HepG2 (cell line): ENCODE results near the gene MMP10. TPM values are rescaled to one million over a fixed set of nuclear protein-coding genes. Genes with fewer than 3 reads are reported as not detected.

Experiments
- ATAC-seq: fragments of 200-7000 bp; cut with Tn5 transposase; 3 replicates; pipeline ENCODE4 v1.9.1; 2020; ENCODE audit warnings: mild to moderate bottlenecking, moderate library complexity
- BruUV-seq: library from RNA; stranded (reverse); fragments of 400-500 nt; replicated peaks from 2 replicates; lab custom pipeline; 2021; lab: Mats Ljungman, UMichigan
- CTCF ChIA-PET: fragments of 300-600 bp; formaldehyde crosslinking; extraction: SDS; loops from one replicate; lab custom pipeline; 2021; ENCODE audit warnings: low total read pairs, inconsistent platforms, low intra/inter-chr PET ratio; lab: Yijun Ruan, JAX
- POLR2A ChIA-PET: fragments of 350-600 bp; sonication (Branson Sonifier 250); formaldehyde crosslinking; loops from one replicate; lab custom pipeline; 2020; ENCODE audit warnings: antibody characterized with exemption, inconsistent platforms; lab: Yijun Ruan, JAX
- DNase-seq: peaks from one replicate; pipeline ENCODE4 v3.0.0-alpha.2; 2015; ENCODE audit warnings: low spot score
- FAIRE-seq: peaks from 3 replicates; lab custom pipeline; 2011; peaks lifted over from hg19 to GRCh38; lab: Jason Lieb, UNC
- H2AFZ ChIP-seq: one replicate; pipeline ENCODE4 v1.6.1; 2011; ENCODE audit warnings: low read length, inconsistent platforms
- H3K27ac ChIP-seq: fragments of 300-600 bp; 3 replicates; pipeline ENCODE4 v1.8.0; 2011; ENCODE audit warnings: mixed run types, mild to moderate bottlenecking, mixed read lengths, low read length, inconsistent platforms; ENCODE audit not compliant: insufficient read depth; ENCODE audit errors: extremely low read length
- H3K27me3 ChIP-seq, 2 experiments: fragments of 200-600 bp in 1 of 2; 2 replicates in 1 of 2; 3 replicates in 1 of 2; pipeline versions ENCODE4 v1.6.0 to v1.8.0; 2011; ENCODE audit warnings: low read length in 2 of 2, mild to moderate bottlenecking in 2 of 2, moderate library complexity in 2 of 2, inconsistent platforms in 1 of 2; ENCODE audit not compliant: insufficient read depth in 2 of 2, control insufficient read depth in 1 of 2
- H3K36me3 ChIP-seq, 2 experiments: fragments of 200-600 bp in 1 of 2; replicated peaks in 1 of 2; 2 replicates in 1 of 2; 3 replicates in 1 of 2; pipeline versions ENCODE4 v1.5.1 to v1.8.0; 2011; ENCODE audit warnings: low read length in 2 of 2, inconsistent platforms in 1 of 2; ENCODE audit not compliant: insufficient read depth in 2 of 2, control insufficient read depth in 1 of 2
- H3K4me1 ChIP-seq: 2 replicates; pipeline ENCODE4 v1.5.1; 2012; ENCODE audit warnings: low read length, inconsistent platforms; ENCODE audit not compliant: insufficient read depth
- H3K4me2 ChIP-seq: 2 replicates; pipeline ENCODE4 v1.6.0; 2011; ENCODE audit warnings: low read depth, low read length, inconsistent platforms
- H3K4me3 ChIP-seq, 3 experiments: fragments of 200-600 bp in 1 of 3; sonication (generic), shearing (Covaris generic) in 1 of 3; replicated peaks in 1 of 3; 2 replicates each; pipeline ENCODE4 v1.5.1; 2011 to 2016; ENCODE audit warnings: low read length in 3 of 3, inconsistent platforms in 2 of 3, low read depth in 2 of 3, mild to moderate bottlenecking in 2 of 3, control low read depth in 1 of 3, mixed read lengths in 1 of 3; ENCODE audit not compliant: insufficient read depth in 1 of 3
- H3K79me2 ChIP-seq: one replicate; pipeline ENCODE4 v1.6.1; 2011; ENCODE audit warnings: low read length, inconsistent platforms; ENCODE audit not compliant: insufficient read depth
- H3K9ac ChIP-seq: 2 replicates; pipeline ENCODE4 v1.6.0; 2011; ENCODE audit warnings: mild to moderate bottlenecking, low read depth, low read length, inconsistent platforms; ENCODE audit not compliant: insufficient read depth
- H3K9me3 ChIP-seq: 2 replicates; pipeline ENCODE4 v1.5.1; 2012; ENCODE audit warnings: mild to moderate bottlenecking, low read length
- H4K20me1 ChIP-seq: 2 replicates; pipeline ENCODE4 v1.6.0; 2011; ENCODE audit warnings: inconsistent platforms, mild to moderate bottlenecking, low read length, moderate library complexity; ENCODE audit not compliant: insufficient read depth
- CREB3 ChIP-seq: sonication (generic); formaldehyde crosslinking; IDR thresholded peaks from 2 replicates; pipeline ENCODE4 v1.5.0; 2020; ENCODE audit warnings: missing genetic modification reagents
- KDM6A ChIP-seq: IDR thresholded peaks from 2 replicates; pipeline ENCODE4 v1.6.1; 2016; ENCODE audit warnings: low read depth
- KLF15 ChIP-seq: sonication (generic); formaldehyde crosslinking; IDR thresholded peaks from 2 replicates; pipeline ENCODE4 v1.8.1; 2023; ENCODE audit warnings: borderline replicate concordance, mild to moderate bottlenecking, inconsistent platforms, missing genetic modification reagents, mixed read lengths
- PPARG ChIP-seq: conservative IDR thresholded peaks from 2 replicates; pipeline ENCODE4 v1.6.1; 2016; ENCODE audit warnings: missing biosample characterization, missing genetic modification reagents
- PRPF4 ChIP-seq: fragments of 200-400 bp; formaldehyde crosslinking; IDR thresholded peaks from 2 replicates; pipeline ENCODE4 v1.6.1; 2016; ENCODE audit warnings: low read length, low read depth; ENCODE audit not compliant: poor library complexity, severe bottlenecking
- SALL2 ChIP-seq: sonication (generic); formaldehyde crosslinking; IDR thresholded peaks from 2 replicates; pipeline ENCODE4 v1.8.1; 2023; ENCODE audit warnings: mild to moderate bottlenecking, missing genetic modification reagents, inconsistent platforms
- SAP130 ChIP-seq: IDR thresholded peaks from 2 replicates; pipeline ENCODE4 v1.6.1; 2016; ENCODE audit warnings: low read depth
- SMAD1 ChIP-seq: sonication (generic); formaldehyde crosslinking; IDR thresholded peaks from 2 replicates; pipeline ENCODE4 v1.4.0; 2020; ENCODE audit warnings: missing genetic modification reagents, low read depth, mild to moderate bottlenecking, borderline replicate concordance
- SOX6 ChIP-seq, 2 experiments: fragments of 450-650 bp in 1 of 2; sonication (generic) in 1 of 2; formaldehyde crosslinking in 1 of 2; IDR thresholded peaks; 2 replicates each; pipeline versions ENCODE4 v1.4.0 to v1.6.1; 2017 to 2020; ENCODE audit warnings: antibody characterized with exemption in 1 of 2, mild to moderate bottlenecking in 1 of 2, missing genetic modification reagents in 1 of 2
- ZNF121 ChIP-seq: sonication (generic); formaldehyde crosslinking; IDR thresholded peaks from 2 replicates; pipeline ENCODE4 v1.5.0; 2020; ENCODE audit warnings: mild to moderate bottlenecking, missing genetic modification reagents
- ZNF17 ChIP-seq: sonication (generic); formaldehyde crosslinking; IDR thresholded peaks from 2 replicates; pipeline ENCODE4 v1.5.0; 2020; ENCODE audit warnings: mild to moderate bottlenecking, missing genetic modification reagents
- ZNF598 ChIP-seq: sonication (generic); formaldehyde crosslinking; IDR thresholded peaks from 2 replicates; pipeline ENCODE4 v1.5.1; 2020; ENCODE audit warnings: mild to moderate bottlenecking, missing genetic modification reagents, borderline replicate concordance
- ZNF609 ChIP-seq: sonication (generic); formaldehyde crosslinking; IDR thresholded peaks from 2 replicates; pipeline ENCODE4 v1.4.0; 2020; ENCODE audit warnings: mild to moderate bottlenecking, missing genetic modification reagents, borderline replicate concordance
- ZNF788 ChIP-seq: sonication (generic); formaldehyde crosslinking; IDR thresholded peaks from 2 replicates; pipeline ENCODE4 v1.5.0; 2020; ENCODE audit warnings: mild to moderate bottlenecking, missing genetic modification reagents, borderline replicate concordance
- ZNF841 ChIP-seq: sonication (generic); formaldehyde crosslinking; IDR thresholded peaks from 2 replicates; pipeline ENCODE4 v1.8.1; 2023; ENCODE audit warnings: missing genetic modification reagents, borderline replicate concordance
- WGBS: methylation state at CpG from one replicate; pipeline ENCODE4 v1.1.6; 2017; ENCODE audit warnings: low lambda C conversion rate; 5-methylcytosine and 5-hydroxymethylcytosine counted together
- in situ Hi-C: cut with HindIII; loops from 2 replicates; pipeline ENCODE4 v1.10.0; 2017; ENCODE audit warnings: low pct_unique_long_range_greater_than_20kb; ENCODE audit not compliant: extremely low pct_ligation_motif_present
- intact Hi-C: fragments of 100-400 bp; cut with micrococcal nuclease; formaldehyde crosslinking; loops from one replicate; pipeline ENCODE4 v1.10.0; 2022; ENCODE audit not compliant: unreplicated experiment
- polyA plus RNA-seq, 8 experiments: library from polyadenylated mRNA; depleted of rRNA in 3 of 8; stranded (reverse) in 7 of 8; unstranded in 1 of 8; fragments of >200 nt; fragmentation: Illumina TruSeq in 4 of 8; extraction: Trizol in 4 of 8; gene quantifications; 2 replicates each; pipeline versions ENCODE4 v1.2.1 to v1.2.3, GENCODE V29; 2011 to 2016; ENCODE audit warnings: low read depth in 4 of 8, missing spikeins in 1 of 8, mixed read lengths in 1 of 8; ENCODE audit not compliant: insufficient read depth in 1 of 8
- total RNA-seq, 5 experiments: library from RNA; depleted of rRNA; stranded (reverse); fragments of >200 nt; fragmentation: Illumina TruSeq; extraction: Trizol; gene quantifications; 2 replicates each; pipeline ENCODE4 v1.2.3, GENCODE V29; 2016; ENCODE audit warnings: low read depth in 1 of 5

MMP10 gene
- total and polyA plus RNA-seq, 2 of the 13 experiments (the other 11 are each of a cell fraction or from before 2014, with no cell fraction given) = 0.03 TPM; not detected in 1

- FAIRE-seq = no peak
- BruUV-seq = no TSS peak
- no peak overlapping the region for H3K4me2 ChIP-seq
These were observed 25.9 kb upstream of the MMP10 start for GRCh38 chr11:102806296-102806695.

GRCh38 chr11:102802341-102802740 is 21.9 kb upstream of the MMP10 start:
- H3K36me3 ChIP-seq = no peaks in the 10 kb centered on the region
- FAIRE-seq = no peak
- intact Hi-C loops = loop anchor here (10.0 kb wide), 1 partner anchor 252 kb away; no protein-coding TSS in a partner anchor
- in situ Hi-C loops = loop anchor here (10.0 kb wide), 1 partner anchor 132 kb away; no protein-coding TSS in a partner anchor
- ChIA-PET POLR2A (no interaction called here), CTCF (no interaction called here)
- H3K4me3 ChIP-seq = no peak overlapping the region
- H4K20me1 ChIP-seq = no peaks in the 10 kb centered on the region
- no peak for ATAC-seq
- H3K9ac ChIP-seq = no peak overlapping the region
- H3K4me1 ChIP-seq = no peaks in the 10 kb centered on the region
- no TSS peak for BruUV-seq
- H3K79me2 ChIP-seq = no peaks in the 10 kb centered on the region
- no peak overlapping the region for H2AFZ ChIP-seq
- no peak for DNase-seq
- H3K4me2 ChIP-seq = no peak overlapping the region
- H3K27me3 ChIP-seq = no peaks in the 10 kb centered on the region; a peak in 1 of 5 replicates
- no peak overlapping the region for H3K27ac ChIP-seq
- H3K9me3 ChIP-seq = no peaks in the 10 kb centered on the region
- WGBS = 2% methylated on average over 2 of the region's 2 CpGs
- TF ChIP-seq PRPF4 (no peak), ZNF788 (CRISPR knock-in tag) (no peak), KLF15 (CRISPR knock-in tag) (no peak), SAP130 (CRISPR knock-in tag) (no peak), ZNF841 (CRISPR knock-in tag) (no peak), SMAD1 (CRISPR knock-in tag) (no peak), ZNF17 (CRISPR knock-in tag) (no peak), ZNF609 (CRISPR knock-in tag) (no peak), PPARG (no peak)

More at GRCh38 chr11:102806296-102806695, 25.9 kb upstream of the MMP10 start:
- CTCF ChIA-PET = no interaction called here
- 26% methylated on average over 3 of the region's 3 CpGs for WGBS
- no peak for ATAC-seq
- no peak for TF ChIP-seq ZNF598 (CRISPR knock-in tag)
- no peak for TF ChIP-seq KDM6A
- TF ChIP-seq SALL2 (CRISPR knock-in tag) = no peak
- TF ChIP-seq CREB3 = no peak
- no peak for TF ChIP-seq SOX6 (IDR thresholded peaks at IDR 0.05)
- no peak for TF ChIP-seq SOX6 (CRISPR knock-in tag; IDR thresholded peaks at IDR 0.05)
- no peak for TF ChIP-seq ZNF121
- TF ChIP-seq, all 625 proteins: peak for 0
- peaks cover 0 to 4% of the 10 kb centered on the region in 2 experiments; a peak in 2 of 5 replicates for H3K27me3 ChIP-seq
- in situ Hi-C loops = loop anchor here (10.0 kb wide), 1 partner anchor 129 kb away; no protein-coding TSS in a partner anchor
- H4K20me1 ChIP-seq = no peaks in the 10 kb centered on the region
- intact Hi-C loops = loop anchor here (10.0 kb wide), 1 partner anchor 249 kb away; no protein-coding TSS in a partner anchor
- no peak overlapping the region for H2AFZ ChIP-seq
- H3K36me3 ChIP-seq = no peaks in the 10 kb centered on the region
- DNase-seq = no peak
- no peak overlapping the region for H3K4me3 ChIP-seq
- POLR2A ChIA-PET = no interaction called here
- no peak overlapping the region for H3K9ac ChIP-seq
- no peak overlapping the region for H3K27ac ChIP-seq
- no peaks in the 10 kb centered on the region for H3K9me3 ChIP-seq
- no peaks in the 10 kb centered on the region for H3K79me2 ChIP-seq
- H3K4me1 ChIP-seq = no peaks in the 10 kb centered on the region
